ENCODE measurements around the gene PYROXD2.
"Not testable (repeated sequence)": the region's sequence is repeated elsewhere in the genome, so short reads cannot be mapped to it uniquely, and the experiment has no call there.

The PYROXD2 gene

GRCh38 chr10:98370831-98371820, 43.9 kb downstream of the PYROXD2 start:
- in situ Hi-C loops (cut with HindIII; ENCODE audit: low sequenced_read_pairs), result no loop called here

- in situ Hi-C loops (cut with HindIII; ENCODE audit: low sequenced_read_pairs), result no loop called here
Measured at GRCh38 chr10:98369801-98370200, 45.2 kb downstream of the PYROXD2 start.

GRCh38 chr10:98368644-98369043, 46.3 kb downstream of the PYROXD2 start:
- in situ Hi-C loops (cut with HindIII; ENCODE audit: low sequenced_read_pairs), result no loop called here

GRCh38 chr10:98367604-98368451, 47.2 kb downstream of the PYROXD2 start:
- in situ Hi-C loops (cut with HindIII; ENCODE audit: low sequenced_read_pairs), result no loop called here

GRCh38 chr10:98366062-98366530, 48.9 kb downstream of the PYROXD2 start:
- in situ Hi-C loops (cut with HindIII; ENCODE audit: low sequenced_read_pairs), result no loop called here

- in situ Hi-C loops (cut with HindIII; ENCODE audit: low sequenced_read_pairs), result no loop called here
Measured at GRCh38 chr10:98365406-98366061, 49.4 kb downstream of the PYROXD2 start.

- in situ Hi-C loops (cut with HindIII; ENCODE audit: low sequenced_read_pairs), result loop anchor here (5.0 kb wide), 1 partner anchor 87 kb away; no protein-coding TSS in a partner anchor
Measured at GRCh38 chr10:98364432-98365102, 50.4 kb downstream of the PYROXD2 start.

- in situ Hi-C loops (cut with HindIII; ENCODE audit: low sequenced_read_pairs), result loop anchor here (5.0 kb wide), 1 partner anchor 86 kb away; no protein-coding TSS in a partner anchor
Measured at GRCh38 chr10:98363220-98363619, 51.8 kb downstream of the PYROXD2 start.

- in situ Hi-C loops (cut with HindIII; ENCODE audit: low sequenced_read_pairs), result loop anchor here (5.0 kb wide), 1 partner anchor 84 kb away; no protein-coding TSS in a partner anchor
Measured at GRCh38 chr10:98361131-98362025, 53.6 kb downstream of the PYROXD2 start.

GRCh38 chr10:98357194-98357822, 57.7 kb downstream of the PYROXD2 start:
- in situ Hi-C loops (cut with HindIII; ENCODE audit: low sequenced_read_pairs), result no loop called here

GRCh38 chr10:98354491-98354890, 60.5 kb downstream of the PYROXD2 start:
- in situ Hi-C loops (cut with HindIII; ENCODE audit: low sequenced_read_pairs), result no loop called here

- in situ Hi-C loops (cut with HindIII; ENCODE audit: low sequenced_read_pairs), result no loop called here
Measured at GRCh38 chr10:98353170-98353569, 61.8 kb downstream of the PYROXD2 start.

- in situ Hi-C loops (cut with HindIII; ENCODE audit: low sequenced_read_pairs), result no loop called here
Measured at GRCh38 chr10:98351831-98352402, 63.1 kb downstream of the PYROXD2 start.

- in situ Hi-C loops (cut with HindIII; ENCODE audit: low sequenced_read_pairs), result no loop called here
Measured at GRCh38 chr10:98349508-98349922, 65.5 kb downstream of the PYROXD2 start.

- in situ Hi-C loops (cut with HindIII; ENCODE audit: low sequenced_read_pairs), result no loop called here
Measured at GRCh38 chr10:98346847-98347246, 68.1 kb downstream of the PYROXD2 start.

GRCh38 chr10:98344589-98345038, 70.4 kb downstream of the PYROXD2 start:
- in situ Hi-C loops (cut with HindIII; ENCODE audit: low sequenced_read_pairs), result no loop called here

GRCh38 chr10:98341701-98342100, 73.3 kb downstream of the PYROXD2 start:
- in situ Hi-C loops (cut with HindIII; ENCODE audit: low sequenced_read_pairs), result not testable (repeated sequence)

GRCh38 chr10:98340940-98341310, 74.1 kb downstream of the PYROXD2 start:
- in situ Hi-C loops (cut with HindIII; ENCODE audit: low sequenced_read_pairs), result no loop called here
